DMS79 treated with DMSO at 0.1 percent for 48 hours (cell line): ENCODE results near the gene FAAP100.

Experiments used
- DNase-seq: peaks from one replicate; lab custom pipeline; 2025; lab: John Stamatoyannopoulos, UW

FAAP100 gene

DNA sequence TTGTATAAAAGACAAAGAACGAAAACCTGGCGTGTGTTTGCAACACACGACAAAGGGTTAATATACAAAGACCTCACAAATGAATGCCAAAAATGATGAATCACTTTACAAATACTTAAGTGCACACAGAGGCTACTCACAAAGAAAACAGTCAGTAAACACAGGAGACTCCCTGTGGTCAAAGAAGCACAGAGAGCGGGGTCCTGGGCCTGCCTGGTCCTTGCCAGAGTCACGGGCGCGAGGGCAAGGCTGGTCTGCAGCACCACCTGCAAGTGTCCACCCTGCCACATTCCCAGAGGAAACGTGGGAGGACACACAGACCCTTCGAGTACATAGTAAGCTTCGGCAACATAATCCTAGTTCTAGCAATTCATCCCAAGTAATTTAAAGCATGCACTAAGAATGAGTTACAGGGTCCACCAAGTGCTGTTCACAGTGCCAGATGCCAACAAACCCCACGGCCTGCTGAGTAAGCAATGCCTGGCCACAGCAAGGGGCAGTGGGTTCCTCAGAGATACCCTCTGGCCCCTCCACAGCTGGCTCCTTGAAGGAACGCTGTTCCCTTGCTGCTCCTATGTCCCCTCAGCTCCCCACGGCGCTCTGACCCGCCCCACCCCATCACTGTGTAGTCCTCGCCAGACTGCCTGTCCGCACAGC lies 24.6 kb upstream of the FAAP100 start:
- peak; percentile 26 for DNase-seq

GRCh38 chr17:81575836-81576235 lies 23.7 kb upstream of the FAAP100 start:
- no peak for DNase-seq

GRCh38 chr17:81574643-81574956 lies 22.4 kb upstream of the FAAP100 start:
- no peak for DNase-seq

GRCh38 chr17:81573794-81574642 lies 21.9 kb upstream of the FAAP100 start:
- DNase-seq = no peak

- peak; percentile 15 for DNase-seq
Measured at GRCh38 chr17:81572563-81573168, 20.5 kb upstream of the FAAP100 start.

DNA sequence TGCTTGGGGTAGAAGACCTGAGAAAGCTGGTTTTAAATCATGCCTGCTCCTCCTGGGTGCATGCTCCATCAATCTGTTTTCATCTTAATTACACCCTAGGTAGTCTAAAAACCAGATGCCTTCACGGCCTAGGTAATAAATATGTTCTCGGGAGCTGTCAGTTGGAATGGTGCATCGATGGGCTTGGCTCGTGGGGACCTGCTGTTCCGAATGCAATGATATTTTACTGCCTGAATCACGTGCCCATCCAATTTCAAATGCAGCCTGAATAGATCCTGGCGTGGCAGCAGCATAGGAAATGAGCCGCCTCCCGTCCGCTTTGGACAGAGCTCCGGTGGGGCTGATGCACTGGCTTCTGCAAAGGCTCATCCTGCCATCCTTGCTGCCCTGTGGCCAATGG lies 18.8 kb upstream of the FAAP100 start:
- DNase-seq = no peak

- no peak for DNase-seq
Measured at GRCh38 chr17:81569986-81570514, 17.9 kb upstream of the FAAP100 start.

DNA sequence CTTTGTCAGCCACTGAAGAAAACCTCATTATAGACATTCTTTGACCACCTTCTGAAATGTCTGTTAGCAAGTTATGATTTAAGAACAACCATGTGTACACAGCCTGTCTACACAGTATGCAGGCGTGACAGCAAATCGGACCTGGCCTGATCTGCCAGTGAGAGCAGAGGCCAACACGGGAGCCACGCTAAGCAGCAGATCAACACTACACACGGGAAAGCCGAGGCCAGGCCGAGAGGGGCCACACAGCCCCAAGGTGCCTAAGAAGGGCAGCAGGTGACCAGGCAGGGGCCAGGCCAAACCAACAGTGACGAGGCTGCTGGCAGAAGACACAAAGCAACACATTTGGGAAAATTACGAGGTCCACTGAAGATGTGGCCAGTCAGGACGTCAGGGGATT lies 16.3 kb upstream of the FAAP100 start:
- no peak for DNase-seq

DNA sequence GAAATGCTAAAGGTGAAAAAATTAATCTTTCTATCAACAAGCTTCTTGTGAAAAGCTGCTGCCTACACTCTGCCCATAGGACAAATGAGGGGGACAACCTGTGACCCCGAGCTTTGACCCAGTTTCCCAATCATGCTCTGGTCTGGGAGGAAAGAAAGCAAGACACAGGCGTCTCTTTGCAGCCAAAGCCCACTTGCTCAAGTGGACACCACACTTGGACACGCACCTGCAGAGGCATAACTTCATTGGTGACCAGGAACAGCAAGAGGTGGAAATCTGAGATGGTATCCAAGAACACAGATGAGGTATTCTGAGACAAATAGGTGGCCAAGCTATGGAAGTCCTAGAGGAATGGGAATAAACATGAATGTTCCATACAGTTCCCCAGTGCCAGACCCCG lies 15.0 kb upstream of the FAAP100 start:
- DNase-seq = peak; percentile 6

- peak; percentile 75 for DNase-seq
Measured at GRCh38 chr17:81566461-81567126, 14.4 kb upstream of the FAAP100 start.

- DNase-seq = no peak
Measured at GRCh38 chr17:81565231-81565630, 13.1 kb upstream of the FAAP100 start.

DNA sequence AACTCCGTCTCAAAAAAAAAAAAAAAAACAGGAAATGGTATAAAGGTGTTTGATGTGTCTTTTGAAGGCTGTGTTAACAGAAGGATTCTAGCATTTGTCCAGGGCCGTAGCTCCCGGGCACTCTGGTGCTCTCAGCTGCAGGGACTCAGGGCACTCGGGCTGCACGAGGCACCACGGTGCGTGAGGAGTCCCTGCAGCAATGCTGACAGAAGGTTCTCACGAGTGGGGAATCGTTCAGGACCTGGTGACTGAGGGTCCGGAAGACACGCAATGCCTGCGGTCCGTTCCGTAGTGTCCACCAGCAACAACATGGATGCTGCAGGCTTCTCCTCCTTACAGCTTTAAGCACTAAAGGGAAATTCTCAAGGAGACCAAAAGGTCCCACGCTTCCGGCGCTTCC lies 12.6 kb upstream of the FAAP100 start:
- no peak for DNase-seq

- DNase-seq = no peak
Measured at GRCh38 chr17:81563861-81564586, 11.9 kb upstream of the FAAP100 start.

- no peak for DNase-seq
Measured at GRCh38 chr17:81561494-81561885, 9.3 kb upstream of the FAAP100 start.

GRCh38 chr17:81558941-81559806 lies 7.0 kb upstream of the FAAP100 start:
- no peak for DNase-seq

DNA sequence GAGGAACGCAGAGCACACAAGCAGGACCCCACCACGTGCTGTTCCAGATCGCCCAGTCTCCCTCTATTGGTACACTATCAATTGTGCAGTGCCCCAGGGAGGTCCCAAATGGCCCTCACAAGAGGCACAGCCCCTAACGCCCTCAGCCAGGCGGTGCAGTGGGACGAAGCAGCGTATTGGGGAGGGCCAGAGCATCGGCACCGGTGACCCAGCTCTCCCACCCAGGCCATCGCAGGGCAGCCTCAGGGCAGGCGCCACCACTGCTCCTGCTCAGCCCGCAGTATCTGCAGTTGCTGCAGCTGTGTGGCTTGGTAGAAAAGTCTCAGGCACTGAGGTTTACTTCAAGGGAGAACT lies 5.9 kb upstream of the FAAP100 start:
- no peak for DNase-seq

DNA sequence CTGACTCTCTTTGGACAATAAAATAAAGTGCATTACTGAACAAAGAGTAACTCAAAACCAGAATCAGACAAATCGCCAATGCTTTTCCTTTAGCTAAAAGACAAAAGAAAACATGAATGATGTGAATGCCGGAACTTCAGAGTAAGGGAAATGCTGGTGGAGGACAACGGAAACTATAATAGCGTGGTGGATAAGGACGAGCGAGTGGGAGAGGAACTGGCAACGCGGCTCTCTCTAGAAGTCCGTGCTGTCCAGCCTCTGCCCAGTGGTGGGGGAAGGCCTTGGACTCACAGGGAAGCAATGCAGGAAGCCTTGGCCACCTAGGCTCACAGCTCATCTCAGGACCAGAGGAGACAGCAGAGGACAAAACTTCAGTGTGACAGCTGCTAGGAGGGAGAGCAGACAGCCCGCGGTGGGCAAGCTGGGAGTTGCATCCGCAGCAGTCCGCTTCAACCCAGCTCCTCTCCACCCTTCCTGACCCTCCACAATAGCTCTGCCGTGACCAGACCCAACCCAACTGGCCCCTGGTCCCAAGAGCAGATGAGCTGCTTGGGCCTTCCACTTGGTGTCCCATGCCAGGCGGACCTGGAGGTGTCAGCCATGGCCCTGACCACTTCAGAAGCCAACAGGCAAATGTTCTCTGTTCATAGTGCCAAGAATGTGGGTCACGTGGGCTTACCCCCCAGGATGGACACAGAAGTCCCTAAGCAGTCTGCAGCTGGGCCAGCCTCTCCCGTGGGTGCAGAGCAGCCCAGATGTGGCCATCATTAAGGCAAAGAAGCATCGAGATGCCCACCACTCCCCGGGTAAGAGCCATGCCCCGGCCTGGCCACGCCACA lies 5.3 kb upstream of the FAAP100 start:
- DNase-seq = no peak

GRCh38 chr17:81556863-81557262 lies 4.7 kb upstream of the FAAP100 start:
- no peak for DNase-seq

GRCh38 chr17:81556175-81556691 lies 4.1 kb upstream of the FAAP100 start:
- DNase-seq = no peak
